Trophoblast cell (in vitro differentiated cells and primary cell): Measurements from ENCODE around the gene MORN1.
A peak's percentile ranks its signal among the peaks of the same experiment; 100 is the strongest.

Experiments used
- DNase-seq, 2 donors: peaks; one replicate each; pipeline ENCODE4 v3.0.0-alpha.2; 2016
- H2AFZ ChIP-seq: 2 replicates; pipeline ENCODE4 v1.6.1; 2013; ENCODE audit warnings: low read length, moderate library complexity, mild to moderate bottlenecking; ENCODE audit not compliant: insufficient read depth, poor library complexity
- H2AK5ac ChIP-seq: 2 replicates; pipeline ENCODE4 v1.6.1; 2013; ENCODE audit warnings: mild to moderate bottlenecking, low read length
- H2BK120ac ChIP-seq: 2 replicates; pipeline ENCODE4 v1.6.1; 2013; ENCODE audit warnings: low read length, mild to moderate bottlenecking, moderate library complexity; ENCODE audit not compliant: insufficient read depth, poor library complexity
- H2BK12ac ChIP-seq: 2 replicates; pipeline ENCODE4 v1.6.1; 2013; ENCODE audit warnings: mild to moderate bottlenecking, low read length, moderate library complexity
- H2BK5ac ChIP-seq: 2 replicates; pipeline ENCODE4 v1.6.1; 2013; ENCODE audit warnings: low read length, low read depth, moderate library complexity, mild to moderate bottlenecking; ENCODE audit not compliant: poor library complexity
- H3K14ac ChIP-seq: 2 replicates; pipeline ENCODE4 v1.6.1; 2013; ENCODE audit warnings: mild to moderate bottlenecking, low read length
- H3K18ac ChIP-seq: 2 replicates; pipeline ENCODE4 v1.6.1; 2013; ENCODE audit warnings: mild to moderate bottlenecking, low read length
- H3K23ac ChIP-seq: 2 replicates; pipeline ENCODE4 v1.6.1; 2013; ENCODE audit warnings: low read length
- H3K27ac ChIP-seq: 2 replicates; pipeline ENCODE4 v1.5.1; 2013; ENCODE audit warnings: low read depth, mild to moderate bottlenecking, inconsistent platforms, low read length, moderate library complexity
- H3K27me3 ChIP-seq: 2 replicates; pipeline ENCODE4 v1.6.1; 2013; ENCODE audit warnings: inconsistent platforms, mild to moderate bottlenecking, low read length, moderate library complexity; ENCODE audit not compliant: insufficient read depth
- H3K36me3 ChIP-seq, 2 experiments: 1 replicate in 1 of 2; 2 replicates in 1 of 2; pipeline ENCODE4 v1.6.1; 2013; ENCODE audit warnings: low read length in 2 of 2, mild to moderate bottlenecking in 2 of 2, moderate library complexity in 1 of 2; ENCODE audit not compliant: insufficient read depth in 2 of 2, control insufficient read depth in 1 of 2
- H3K4ac ChIP-seq: 2 replicates; pipeline ENCODE4 v1.6.1; 2013; ENCODE audit warnings: low read depth, mild to moderate bottlenecking, low read length, moderate library complexity
- H3K4me1 ChIP-seq, 2 experiments: 1 replicate in 1 of 2; 2 replicates in 1 of 2; pipeline ENCODE4 v1.6.1; 2013; ENCODE audit warnings: low read length in 2 of 2, mild to moderate bottlenecking in 2 of 2, moderate library complexity in 1 of 2; ENCODE audit not compliant: insufficient read depth in 2 of 2, control insufficient read depth in 1 of 2
- H3K4me2 ChIP-seq: 2 replicates; pipeline ENCODE4 v1.6.1; 2013; ENCODE audit warnings: inconsistent platforms, mild to moderate bottlenecking, low read length, moderate library complexity
- H3K4me3 ChIP-seq: 2 replicates; pipeline ENCODE4 v1.5.1; 2013; ENCODE audit warnings: mild to moderate bottlenecking, low read depth, low read length, inconsistent platforms
- H3K79me1 ChIP-seq: one replicate; pipeline ENCODE4 v1.6.1; 2013; ENCODE audit warnings: low read length
- H3K79me2 ChIP-seq: 2 replicates; pipeline ENCODE4 v1.6.1; 2013; ENCODE audit warnings: low read length, mild to moderate bottlenecking; ENCODE audit not compliant: control insufficient read depth, insufficient read depth, poor library complexity
- H3K9ac ChIP-seq: 2 replicates; pipeline ENCODE4 v1.6.1; 2013; ENCODE audit warnings: mild to moderate bottlenecking, low read length
- H3K9me3 ChIP-seq: 2 replicates; pipeline ENCODE4 v1.6.1; 2013; ENCODE audit warnings: low read depth, mild to moderate bottlenecking, control low read depth, inconsistent platforms, low read length; ENCODE audit not compliant: insufficient read depth
- H4K12ac ChIP-seq: 2 replicates; pipeline ENCODE4 v1.6.1; 2013; ENCODE audit warnings: low read depth, mild to moderate bottlenecking, low read length, moderate library complexity
- H4K8ac ChIP-seq: 2 replicates; pipeline ENCODE4 v1.6.1; 2013; ENCODE audit warnings: low read depth, mild to moderate bottlenecking, low read length, moderate library complexity
- H4K91ac ChIP-seq: one replicate; pipeline ENCODE4 v1.6.1; 2013; ENCODE audit warnings: low read depth, mild to moderate bottlenecking, low read length, moderate library complexity
- WGBS: extraction: QIAGEN DNeasy Blood & Tissue Kit; methylation state at CpG from one replicate; pipeline ENCODE4 v1.1.7; 2013; ENCODE audit warnings: missing lambda C conversion rate; ENCODE audit not compliant: insufficient read length, insufficient coverage; ENCODE audit errors: extremely low coverage; 5-methylcytosine and 5-hydroxymethylcytosine counted together

MORN1 gene

GRCh38 chr1:2316451-2316961 is 74.8 kb downstream of the MORN1 start:
- Histone ChIP-seq H3K9me3 (peaks cover 3% of the 10 kb centered on the region), H2BK120ac (peak overlapping the region; percentile 91), H4K12ac (no peak overlapping the region), H3K79me2 (peaks cover 13% of the 10 kb centered on the region), H2AFZ (no peak overlapping the region), H3K9ac (no peak overlapping the region), H3K36me3 (no peaks in the 10 kb centered on the region), H3K23ac (no peak overlapping the region), H3K14ac (peak overlapping the region; percentile 68), H3K4me1 (peaks cover 42 to 52% of the 10 kb centered on the region in 2 experiments), H2BK5ac (no peak overlapping the region), H4K8ac (peak overlapping the region; percentile 59), H4K91ac (peak overlapping the region; percentile 97), H3K4me3 (no peak overlapping the region), H3K79me1 (peaks cover 46% of the 10 kb centered on the region), H2AK5ac (peak overlapping the region; percentile 6), H3K27ac (peak overlapping the region; percentile 65), H3K18ac (peak overlapping the region; percentile 5), H2BK12ac (peak overlapping the region; percentile 99), H3K27me3 (no peaks in the 10 kb centered on the region), H3K4ac (peak overlapping the region; percentile 23), H3K4me2 (no peak overlapping the region)
- peak; percentile 74 to 83 for DNase-seq
- WGBS = no CpG with 5 or more reads among the region's 16 CpGs

DNA sequence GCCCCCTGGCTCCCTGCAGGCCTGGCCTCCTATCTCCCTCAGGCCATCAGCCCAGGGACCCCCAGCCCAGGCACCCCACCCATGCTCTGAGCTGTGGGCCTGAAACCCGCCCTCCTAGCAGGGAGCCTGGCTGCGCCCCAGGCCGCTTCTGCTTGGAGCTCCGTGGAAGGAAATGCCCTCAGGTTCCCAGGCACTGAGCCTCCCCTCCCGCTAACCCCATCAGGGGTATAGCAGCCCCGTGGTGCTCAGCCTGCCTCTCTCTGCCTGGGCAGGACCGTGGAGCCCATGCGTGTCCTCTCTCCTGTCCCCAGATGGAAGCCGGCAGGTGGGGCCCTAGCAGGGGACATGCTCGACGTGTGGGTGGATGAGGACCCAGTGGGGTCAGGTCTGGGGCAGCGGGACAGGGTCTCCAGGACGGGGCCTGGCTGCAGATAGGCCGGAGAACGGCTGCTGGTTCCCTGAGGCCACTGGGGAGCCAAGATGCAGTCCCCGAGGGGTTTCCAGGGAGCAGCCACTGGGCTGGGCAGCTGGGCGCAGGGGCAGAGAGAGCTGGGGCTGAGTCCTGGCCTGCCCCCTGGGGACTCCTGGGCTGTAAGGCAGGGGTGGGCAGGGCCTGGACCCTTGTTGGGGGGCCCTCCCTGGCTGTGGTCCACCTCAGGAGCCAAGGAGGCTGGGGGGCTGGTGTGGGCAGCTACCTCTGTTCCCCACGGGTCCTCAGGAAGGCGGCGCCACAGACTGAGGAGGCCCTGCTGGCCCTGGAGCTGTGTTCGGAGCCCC is 75.5 kb downstream of the MORN1 start:
- DNase-seq = peak in 1 of 2 donors; percentile 6
- Histone ChIP-seq H3K27ac (peak overlapping the region; percentile 65), H4K12ac (peak overlapping the region; percentile 83), H3K27me3 (no peaks in the 10 kb centered on the region), H2AK5ac (peak overlapping the region; percentile 78), H2BK5ac (peak overlapping the region; percentile 58), H3K4me1 (peaks cover 40 to 50% of the 10 kb centered on the region in 2 experiments), H3K79me1 (peaks cover 43% of the 10 kb centered on the region), H2BK12ac (peak overlapping the region; percentile 99), H3K79me2 (peaks cover 13% of the 10 kb centered on the region), H3K23ac (no peak overlapping the region), H4K91ac (peak overlapping the region; percentile 97), H3K18ac (peak overlapping the region; percentile 91), H3K4me3 (no peak overlapping the region), H3K9ac (no peak overlapping the region), H4K8ac (peak overlapping the region; percentile 95), H3K36me3 (peaks cover 0 to 1% of the 10 kb centered on the region in 2 experiments), H3K4me2 (no peak overlapping the region), H3K9me3 (peaks cover 3% of the 10 kb centered on the region), H2AFZ (peak overlapping the region; percentile 50), H2BK120ac (peak overlapping the region; percentile 91), H3K4ac (peak overlapping the region; percentile 94), H3K14ac (peak overlapping the region; percentile 68)
- no CpG with 5 or more reads among the region's 21 CpGs for WGBS

- peak overlapping the region; percentile 96 for H3K14ac ChIP-seq
- H3K9ac ChIP-seq = no peak overlapping the region
- peak overlapping the region; percentile 95 for H4K8ac ChIP-seq
- H2AFZ ChIP-seq = peak overlapping the region; percentile 50
- H3K23ac ChIP-seq = no peak overlapping the region
- peaks cover 44% of the 10 kb centered on the region for H3K79me1 ChIP-seq
- H3K18ac ChIP-seq = peak overlapping the region; percentile 91
- peaks cover 3% of the 10 kb centered on the region for H3K9me3 ChIP-seq
- peak overlapping the region; percentile 46 for H3K4me2 ChIP-seq
- peak overlapping the region; percentile 97 for H2BK120ac ChIP-seq
- H4K91ac ChIP-seq = peak overlapping the region; percentile 97
- peak overlapping the region; percentile 94 for H2BK5ac ChIP-seq
- H3K79me2 ChIP-seq = peaks cover 13% of the 10 kb centered on the region
- peak in 1 of 2 donors; percentile 45 for DNase-seq
- peak overlapping the region; percentile 64 for H3K4me3 ChIP-seq
- H3K4ac ChIP-seq = peak overlapping the region; percentile 94
- H3K27me3 ChIP-seq = no peaks in the 10 kb centered on the region
- peaks cover 6 to 9% of the 10 kb centered on the region in 2 experiments for H3K36me3 ChIP-seq
- H2BK12ac ChIP-seq = peak overlapping the region; percentile 99
- WGBS = no CpG with 5 or more reads among the region's 91 CpGs
- H2AK5ac ChIP-seq = peak overlapping the region; percentile 78
- peak overlapping the region; percentile 85 for H3K27ac ChIP-seq
- H4K12ac ChIP-seq = peak overlapping the region; percentile 88
- H3K4me1 ChIP-seq = peaks cover 40 to 48% of the 10 kb centered on the region in 2 experiments
These were observed 76.3 kb downstream of the MORN1 start for GRCh38 chr1:2314803-2315673.

- peak; percentile 67 to 81 for DNase-seq
- peak overlapping the region; percentile 74 for H2BK12ac ChIP-seq
- H4K12ac ChIP-seq = peak overlapping the region; percentile 88
- peak overlapping the region; percentile 94 for H2BK5ac ChIP-seq
- H4K8ac ChIP-seq = peak overlapping the region; percentile 94
- WGBS = no CpG with 5 or more reads among the region's 54 CpGs
- peak overlapping the region; percentile 85 for H3K27ac ChIP-seq
- peak overlapping the region; percentile 43 for H3K4me2 ChIP-seq
- peaks cover 13% of the 10 kb centered on the region for H3K79me2 ChIP-seq
- H3K4me1 ChIP-seq = peaks cover 40 to 48% of the 10 kb centered on the region in 2 experiments
- peak overlapping the region; percentile 64 for H3K4me3 ChIP-seq
- H3K36me3 ChIP-seq = peaks cover 7 to 10% of the 10 kb centered on the region in 2 experiments
- peak overlapping the region; percentile 50 for H3K9ac ChIP-seq
- H3K27me3 ChIP-seq = no peaks in the 10 kb centered on the region
- peak overlapping the region; percentile 96 for H3K18ac ChIP-seq
- peaks cover 44% of the 10 kb centered on the region for H3K79me1 ChIP-seq
- no peak overlapping the region for H3K23ac ChIP-seq
- H3K9me3 ChIP-seq = peaks cover 3% of the 10 kb centered on the region
- H3K4ac ChIP-seq = peak overlapping the region; percentile 94
- H3K14ac ChIP-seq = peak overlapping the region; percentile 96
- peak overlapping the region; percentile 97 for H2BK120ac ChIP-seq
- peak overlapping the region; percentile 83 for H2AFZ ChIP-seq
- H2AK5ac ChIP-seq = peak overlapping the region; percentile 98
- H4K91ac ChIP-seq = peak overlapping the region; percentile 91
These were observed 77.0 kb downstream of the MORN1 start for GRCh38 chr1:2314273-2314802.
